K562 (cell line): ENCODE measurements around the gene CFAP20DC. TPM values are rescaled to one million over a fixed set of nuclear protein-coding genes. Genes with fewer than 3 reads are reported as not detected.
A peak's percentile ranks its signal among the peaks of the same experiment; 100 is the strongest.

ENCODE experiments used
- ARID2 ChIP-seq: fragments of 450-650 bp; IDR thresholded peaks from 2 replicates; pipeline ENCODE4 v1.6.1; 2017; ENCODE audit warnings: antibody characterized with exemption, mild to moderate bottlenecking
- ETV6 ChIP-seq, 3 experiments: fragments of 150-350 bp in 1 of 3; sonication (generic) in 1 of 3; formaldehyde crosslinking in 1 of 3; IDR thresholded peaks; 2 replicates each; pipeline versions ENCODE4 v1.6.1 to v1.8.0; 2014 to 2022; ENCODE audit warnings: borderline replicate concordance in 2 of 3, low read depth in 2 of 3, antibody characterized with exemption in 1 of 3, low read length in 1 of 3, mild to moderate bottlenecking in 1 of 3, missing genetic modification reagents in 1 of 3
- GATAD2B ChIP-seq: fragments of 450-650 bp; IDR thresholded peaks from 2 replicates; pipeline ENCODE4 v1.6.1; 2017; ENCODE audit warnings: mild to moderate bottlenecking, borderline replicate concordance
- HMG20A ChIP-seq: fragments of 450-650 bp; formaldehyde crosslinking; conservative IDR thresholded peaks from 2 replicates; pipeline ENCODE4 v1.4.0; 2020; ENCODE audit warnings: mild to moderate bottlenecking, mixed read lengths
- HNRNPUL1 ChIP-seq: fragments of 200-400 bp; formaldehyde crosslinking; IDR thresholded peaks from 2 replicates; pipeline ENCODE4 v1.6.1; 2017; ENCODE audit warnings: low read length
- JUND ChIP-seq, 2 experiments: IDR thresholded peaks; 2 replicates in 1 of 2; 3 replicates in 1 of 2; pipeline ENCODE4 v1.6.1; 2011; ENCODE audit warnings: borderline replicate concordance in 2 of 2, low read depth in 2 of 2, low read length in 2 of 2, improper control_type of control experiment in 1 of 2, missing biosample characterization in 1 of 2, missing genetic modification characterization in 1 of 2, missing genetic modification reagents in 1 of 2
- MAFF ChIP-seq: IDR thresholded peaks from 2 replicates; pipeline ENCODE4 v1.6.1; 2012; ENCODE audit warnings: low read length, improper control_type of control experiment
- NR0B1 ChIP-seq: fragments of 450-650 bp; IDR thresholded peaks from one replicate; pipeline ENCODE4 v1.6.1; 2018; ENCODE audit warnings: mild to moderate bottlenecking, moderate library complexity; ENCODE audit not compliant: partially characterized antibody
- PHB2 ChIP-seq: fragments of 450-650 bp; IDR thresholded peaks from 2 replicates; pipeline ENCODE4 v1.6.1; 2017; ENCODE audit warnings: low read depth
- TEAD4 ChIP-seq, 2 experiments: sonication (generic) in 1 of 2; formaldehyde crosslinking in 1 of 2; IDR thresholded peaks; 2 replicates each; pipeline versions ENCODE4 v1.6.1 to v1.8.0; 2012 to 2022; ENCODE audit warnings: borderline replicate concordance in 1 of 2, inconsistent platforms in 1 of 2, low read length in 1 of 2, mild to moderate bottlenecking in 1 of 2, missing genetic modification reagents in 1 of 2
- ZBTB26 ChIP-seq: fragments of 450-650 bp; formaldehyde crosslinking; IDR thresholded peaks from 2 replicates; pipeline ENCODE4 v1.4.0; 2022; ENCODE audit warnings: missing genetic modification characterization
- ZNF124 ChIP-seq: sonication (generic); formaldehyde crosslinking; IDR thresholded peaks from 2 replicates; pipeline ENCODE4 v1.8.1; 2022; ENCODE audit warnings: missing genetic modification reagents
- ZNF197 ChIP-seq: fragments of 200-800 bp; sonication (Bioruptor generic); IDR thresholded peaks from 2 replicates; pipeline ENCODE4 v1.6.1; 2016; ENCODE audit warnings: low read depth, missing genetic modification characterization, missing compliant biosample characterization
- ZNF316 ChIP-seq: fragments of 450-650 bp; IDR thresholded peaks from 2 replicates; pipeline ENCODE4 v1.6.1; 2016
- ZNF75A ChIP-seq: fragments of 450-650 bp; formaldehyde crosslinking; IDR thresholded peaks from 2 replicates; pipeline ENCODE4 v1.4.0; 2020; ENCODE audit warnings: mild to moderate bottlenecking
- polyA plus RNA-seq, 8 experiments: library from polyadenylated mRNA; depleted of rRNA in 4 of 8; stranded (reverse) in 5 of 8; unstranded in 3 of 8; fragments of >200 nt; fragmentation: Nextera tagmentation in 2 of 8; fragmentation: Illumina TruSeq in 1 of 8; extraction: Ambion mirVana in 2 of 8; extraction: Trizol in 1 of 8; gene quantifications; 2 replicates each; pipeline versions ENCODE4 v1.2.1 to v1.2.3, GENCODE V29; 2011 to 2014; ENCODE audit warnings: inconsistent platforms in 1 of 8, missing spikeins in 1 of 8
- total RNA-seq, 7 experiments: library from RNA; depleted of rRNA in 6 of 7; stranded (reverse); fragments of >200 nt in 6 of 7; fragmentation: Illumina TruSeq in 2 of 7; extraction: Trizol in 2 of 7; gene quantifications; 2 replicates each; pipeline versions ENCODE4 v1.2.1 to v1.2.3, GENCODE V29; 2011 to 2021; ENCODE audit warnings: low replicate concordance in 1 of 7
- TF ChIP-seq, protein P1 (sequence below), 2 experiments: IDR thresholded peaks; 2 replicates each; pipeline ENCODE4 v1.6.1; 2012; ENCODE audit warnings: improper control_type of control experiment in 2 of 2, low read depth in 2 of 2, low read length in 2 of 2, borderline replicate concordance in 1 of 2
- TF ChIP-seq, protein P2 (sequence below): IDR thresholded peaks from 3 replicates; pipeline ENCODE4 v1.6.1; 2011; ENCODE audit warnings: borderline replicate concordance, mild to moderate bottlenecking, moderate library complexity; ENCODE audit not compliant: insufficient read length; ENCODE audit errors: extremely low read depth

CFAP20DC gene
- total and polyA plus RNA-seq, 9 of the 15 experiments (the other 6 are each of a cell fraction or from before 2014, with no cell fraction given) = 1.6 to 5.9 (median 4.6) TPM

DNA sequence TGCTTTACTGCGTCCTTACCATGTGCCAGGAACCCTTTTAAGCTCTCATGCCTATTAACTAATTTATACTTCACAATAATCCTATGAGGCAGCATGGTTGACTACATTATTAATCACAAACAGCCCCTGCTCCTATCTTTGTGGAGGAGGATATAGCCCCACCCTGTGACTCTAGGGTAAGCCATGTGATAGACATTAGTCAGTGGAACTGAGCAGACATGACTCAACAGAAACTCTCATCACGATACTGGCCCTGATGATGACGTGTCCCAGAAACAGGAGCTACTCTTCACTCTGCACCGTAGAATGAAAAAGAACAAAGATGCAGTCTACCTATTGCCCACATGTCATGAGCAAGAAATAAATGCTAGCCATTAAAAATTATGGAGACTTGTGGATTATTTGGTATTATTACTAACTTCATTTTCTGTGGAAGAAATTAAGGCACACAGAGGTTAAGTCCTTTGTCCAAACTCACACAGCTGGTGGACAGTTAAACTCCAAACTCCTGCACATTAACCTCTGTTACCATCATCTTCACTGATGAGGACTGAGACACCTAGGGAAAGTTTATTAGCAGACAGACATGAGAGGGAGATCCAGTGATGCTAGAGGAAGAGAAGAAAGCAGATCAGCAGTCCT is 51.2 kb downstream of the CFAP20DC start (continued):
- TF ChIP-seq, protein P1, sequence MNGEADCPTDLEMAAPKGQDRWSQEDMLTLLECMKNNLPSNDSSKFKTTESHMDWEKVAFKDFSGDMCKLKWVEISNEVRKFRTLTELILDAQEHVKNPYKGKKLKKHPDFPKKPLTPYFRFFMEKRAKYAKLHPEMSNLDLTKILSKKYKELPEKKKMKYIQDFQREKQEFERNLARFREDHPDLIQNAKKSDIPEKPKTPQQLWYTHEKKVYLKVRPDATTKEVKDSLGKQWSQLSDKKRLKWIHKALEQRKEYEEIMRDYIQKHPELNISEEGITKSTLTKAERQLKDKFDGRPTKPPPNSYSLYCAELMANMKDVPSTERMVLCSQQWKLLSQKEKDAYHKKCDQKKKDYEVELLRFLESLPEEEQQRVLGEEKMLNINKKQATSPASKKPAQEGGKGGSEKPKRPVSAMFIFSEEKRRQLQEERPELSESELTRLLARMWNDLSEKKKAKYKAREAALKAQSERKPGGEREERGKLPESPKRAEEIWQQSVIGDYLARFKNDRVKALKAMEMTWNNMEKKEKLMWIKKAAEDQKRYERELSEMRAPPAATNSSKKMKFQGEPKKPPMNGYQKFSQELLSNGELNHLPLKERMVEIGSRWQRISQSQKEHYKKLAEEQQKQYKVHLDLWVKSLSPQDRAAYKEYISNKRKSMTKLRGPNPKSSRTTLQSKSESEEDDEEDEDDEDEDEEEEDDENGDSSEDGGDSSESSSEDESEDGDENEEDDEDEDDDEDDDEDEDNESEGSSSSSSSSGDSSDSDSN (IDR thresholded peaks at IDR 0.05; ENCODE audit: borderline replicate concordance in 1 of 2, low read depth in 2 of 2, low read length in 2 of 2) = no peak
- TF ChIP-seq MAFF = peak; percentile 83
- no peak for TF ChIP-seq ARID2
- TF ChIP-seq PHB2 = no peak
- TF ChIP-seq GATAD2B = no peak
- TF ChIP-seq ZNF197 (CRISPR knock-in tag) = no peak
- no peak for TF ChIP-seq ETV6 (IDR thresholded peaks at IDR 0.05; ENCODE audit: borderline replicate concordance in 1 of 2, low read depth in 2 of 2, low read length in 1 of 2)
- TF ChIP-seq ETV6 (CRISPR knock-in tag; IDR thresholded peaks at IDR 0.05; ENCODE audit: borderline replicate concordance) = no peak
- TF ChIP-seq HNRNPUL1 = no peak
- TF ChIP-seq ZBTB26 = no peak
- TF ChIP-seq JUND (IDR thresholded peaks at IDR 0.05; ENCODE audit: borderline replicate concordance, low read depth, low read length) = peak; percentile 90
- TF ChIP-seq JUND (tag; IDR thresholded peaks at IDR 0.05; ENCODE audit: borderline replicate concordance, low read depth, low read length) = peak; percentile 87; the same call in 1 of the 3 replicates
- peak; percentile 97 for TF ChIP-seq ZNF316
- TF ChIP-seq ZNF124 (CRISPR knock-in tag) = no peak
- TF ChIP-seq TEAD4 (IDR thresholded peaks at IDR 0.05; ENCODE audit: low read length) = peak; percentile 29; the same call in 1 of the 2 replicates
- TF ChIP-seq TEAD4 (CRISPR knock-in tag; IDR thresholded peaks at IDR 0.05; ENCODE audit: borderline replicate concordance) = no peak
- TF ChIP-seq NR0B1 = no peak
- TF ChIP-seq ZNF75A = no peak
- TF ChIP-seq HMG20A (CRISPR knock-in tag) = no peak
- TF ChIP-seq, protein P2, sequence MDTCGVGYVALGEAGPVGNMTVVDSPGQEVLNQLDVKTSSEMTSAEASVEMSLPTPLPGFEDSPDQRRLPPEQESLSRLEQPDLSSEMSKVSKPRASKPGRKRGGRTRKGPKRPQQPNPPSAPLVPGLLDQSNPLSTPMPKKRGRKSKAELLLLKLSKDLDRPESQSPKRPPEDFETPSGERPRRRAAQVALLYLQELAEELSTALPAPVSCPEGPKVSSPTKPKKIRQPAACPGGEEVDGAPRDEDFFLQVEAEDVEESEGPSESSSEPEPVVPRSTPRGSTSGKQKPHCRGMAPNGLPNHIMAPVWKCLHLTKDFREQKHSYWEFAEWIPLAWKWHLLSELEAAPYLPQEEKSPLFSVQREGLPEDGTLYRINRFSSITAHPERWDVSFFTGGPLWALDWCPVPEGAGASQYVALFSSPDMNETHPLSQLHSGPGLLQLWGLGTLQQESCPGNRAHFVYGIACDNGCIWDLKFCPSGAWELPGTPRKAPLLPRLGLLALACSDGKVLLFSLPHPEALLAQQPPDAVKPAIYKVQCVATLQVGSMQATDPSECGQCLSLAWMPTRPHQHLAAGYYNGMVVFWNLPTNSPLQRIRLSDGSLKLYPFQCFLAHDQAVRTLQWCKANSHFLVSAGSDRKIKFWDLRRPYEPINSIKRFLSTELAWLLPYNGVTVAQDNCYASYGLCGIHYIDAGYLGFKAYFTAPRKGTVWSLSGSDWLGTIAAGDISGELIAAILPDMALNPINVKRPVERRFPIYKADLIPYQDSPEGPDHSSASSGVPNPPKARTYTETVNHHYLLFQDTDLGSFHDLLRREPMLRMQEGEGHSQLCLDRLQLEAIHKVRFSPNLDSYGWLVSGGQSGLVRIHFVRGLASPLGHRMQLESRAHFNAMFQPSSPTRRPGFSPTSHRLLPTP = no peak
